GM23248 (cell line): ENCODE measurements around the gene NEK6.

Experiments
- EZH2 ChIP-seq: fragments of 200-600 bp; sonication (generic); IDR thresholded peaks from 2 replicates; pipeline ENCODE4 v1.6.1; 2018; ENCODE audit warnings: antibody characterized with exemption, mild to moderate bottlenecking; ENCODE audit not compliant: insufficient read depth, poor library complexity, severe bottlenecking
- EZH2phosphoT487 ChIP-seq: fragments of 200-600 bp; sonication (generic); IDR thresholded peaks from 2 replicates; pipeline ENCODE4 v1.6.1; 2018; ENCODE audit warnings: antibody characterized with exemption, moderate library complexity, mild to moderate bottlenecking, low read depth; ENCODE audit not compliant: insufficient read depth

DNA sequence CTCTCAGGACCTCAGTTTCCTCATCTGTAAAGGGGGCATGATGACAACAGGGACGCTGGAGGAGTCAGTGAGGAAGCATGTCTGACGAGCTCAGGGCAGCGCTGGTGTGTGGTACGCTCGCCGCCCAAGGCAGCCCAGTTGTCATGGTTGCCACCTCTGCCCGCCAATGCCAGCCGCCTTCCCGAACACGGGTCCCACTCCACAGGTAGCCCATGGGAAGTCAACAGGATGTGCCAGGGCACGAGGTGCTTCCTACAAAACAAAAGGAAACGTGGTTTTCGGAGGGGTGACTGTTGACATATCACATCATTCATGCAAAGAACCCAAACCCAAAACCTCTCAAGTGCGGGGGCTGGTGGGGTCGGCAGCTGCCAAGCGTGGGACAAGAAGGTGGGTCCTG lies 58.1 kb downstream of the NEK6 start:
- TF ChIP-seq EZH2phosphoT487, result no peak
- no peak for TF ChIP-seq EZH2
